GM19438 (cell line): ENCODE results near the gene LRGUK.
"Not testable (repeated sequence)": the region's sequence is repeated elsewhere in the genome, so short reads cannot be mapped to it uniquely, and the experiment has no call there.

Experiments
- ATAC-seq: cut with Tn5 transposase; IDR thresholded peaks from one replicate; pipeline ENCODE4 v1.9.1; 2021; ENCODE audit warnings: low read depth; ENCODE audit not compliant: unreplicated experiment

LRGUK gene, protein sequence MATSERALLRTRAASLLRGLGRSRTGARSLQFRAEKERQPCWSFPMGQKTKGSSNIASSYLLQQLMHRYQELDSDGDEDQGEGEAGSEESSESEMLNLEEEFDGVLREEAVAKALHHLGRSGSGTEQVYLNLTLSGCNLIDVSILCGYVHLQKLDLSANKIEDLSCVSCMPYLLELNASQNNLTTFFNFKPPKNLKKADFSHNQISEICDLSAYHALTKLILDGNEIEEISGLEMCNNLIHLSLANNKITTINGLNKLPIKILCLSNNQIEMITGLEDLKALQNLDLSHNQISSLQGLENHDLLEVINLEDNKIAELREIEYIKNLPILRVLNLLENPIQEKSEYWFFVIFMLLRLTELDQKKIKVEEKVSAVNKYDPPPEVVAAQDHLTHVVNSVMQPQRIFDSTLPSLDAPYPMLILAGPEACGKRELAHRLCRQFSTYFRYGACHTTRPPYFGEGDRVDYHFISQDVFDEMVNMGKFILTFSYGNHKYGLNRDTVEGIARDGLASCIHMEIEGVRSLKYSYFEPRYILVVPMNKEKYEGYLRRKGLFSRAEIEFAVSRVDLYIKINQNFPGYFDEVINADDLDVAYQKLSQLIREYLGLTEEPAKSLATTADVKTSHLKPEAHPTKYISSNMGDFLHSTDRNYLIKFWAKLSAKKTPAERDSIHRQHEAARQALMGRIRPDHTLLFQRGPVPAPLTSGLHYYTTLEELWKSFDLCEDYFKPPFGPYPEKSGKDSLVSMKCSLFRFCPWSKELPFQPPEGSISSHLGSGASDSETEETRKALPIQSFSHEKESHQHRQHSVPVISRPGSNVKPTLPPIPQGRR

DNA sequence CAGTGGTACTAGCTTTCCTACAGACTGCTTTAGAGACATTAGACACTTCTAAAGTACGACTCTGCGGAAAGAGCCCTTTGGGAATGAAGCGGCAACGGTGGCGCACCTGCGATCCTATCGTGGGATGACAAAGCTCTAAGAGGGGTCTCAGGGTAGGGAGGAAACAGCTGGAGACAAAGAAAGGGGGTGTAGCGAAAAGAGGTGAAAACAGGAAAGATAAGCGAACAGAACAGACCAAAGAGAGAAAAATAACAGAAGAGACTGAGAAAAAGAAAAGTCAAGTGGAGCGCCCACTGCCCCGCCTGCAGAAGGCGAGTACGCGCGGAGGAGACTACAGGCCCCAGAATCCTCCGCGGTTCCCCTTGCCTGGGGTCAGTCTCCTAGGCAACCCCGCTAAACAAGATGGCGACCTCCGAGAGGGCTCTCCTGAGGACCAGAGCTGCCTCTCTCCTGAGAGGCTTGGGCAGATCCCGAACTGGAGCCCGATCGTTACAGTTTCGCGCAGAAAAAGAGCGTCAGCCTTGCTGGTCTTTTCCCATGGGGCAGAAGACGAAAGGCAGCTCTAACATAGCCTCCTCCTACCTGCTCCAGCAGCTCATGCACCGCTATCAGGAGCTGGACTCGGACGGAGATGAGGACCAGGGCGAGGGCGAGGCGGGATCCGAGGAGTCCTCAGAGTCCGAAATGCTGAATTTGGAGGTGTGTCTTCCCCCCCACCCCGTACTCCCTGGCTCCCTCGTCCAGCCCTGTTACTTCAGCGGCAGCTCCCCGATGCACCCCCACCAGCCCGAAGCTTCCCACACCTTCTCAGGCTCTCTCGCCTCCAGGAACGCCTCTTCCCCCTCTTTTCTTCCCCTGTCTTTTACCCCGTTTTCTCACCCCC lies at the start of gene LRGUK:
Gene LRGUK, plus strand, starts transcription at position 375 of the 883 bp plus-strand sequence. Its CDS starts 28 bp downstream, at position 403.
- peak; percentile 100 for ATAC-seq

DNA sequence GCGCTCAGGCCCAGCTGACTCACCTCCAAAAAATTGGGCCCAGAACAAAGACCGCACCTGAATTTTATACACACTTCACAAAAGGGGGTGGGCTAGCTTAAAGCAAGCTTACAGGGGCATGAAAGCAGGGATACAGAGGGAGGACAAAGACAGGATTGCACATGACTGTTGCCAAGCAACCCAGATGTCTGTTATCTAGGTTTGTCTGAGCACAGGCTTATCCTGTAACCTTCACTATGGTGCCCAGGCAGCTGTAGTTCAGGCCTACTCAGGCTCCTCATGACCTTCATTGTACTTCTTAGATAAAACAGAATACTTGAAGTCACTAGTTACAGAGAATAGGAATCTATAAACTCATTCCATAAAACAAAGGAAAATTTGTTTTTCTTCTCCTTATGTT lies 49.6 kb upstream of the LRGUK start:
- ATAC-seq: not testable (repeated sequence)

DNA sequence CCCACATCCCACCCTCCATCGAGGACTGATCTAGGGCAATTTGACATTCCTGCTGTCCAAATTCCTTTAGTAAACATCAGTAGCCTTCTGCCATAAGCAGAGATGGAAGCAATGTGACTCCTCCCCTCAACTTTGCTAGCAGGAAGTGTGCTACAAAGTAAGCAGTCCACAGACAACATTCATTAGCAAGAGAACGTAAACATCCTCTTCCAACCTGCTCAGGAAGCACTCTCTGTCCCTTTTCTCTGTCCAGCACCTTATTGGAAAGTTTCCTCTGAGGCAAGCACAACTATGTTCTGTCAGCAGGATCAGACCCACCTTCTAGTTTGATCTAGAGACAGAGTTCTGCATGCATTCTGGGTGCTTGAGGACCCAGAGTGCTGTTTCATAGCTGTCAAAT lies 48.1 kb upstream of the LRGUK start:
- ATAC-seq: no peak

DNA sequence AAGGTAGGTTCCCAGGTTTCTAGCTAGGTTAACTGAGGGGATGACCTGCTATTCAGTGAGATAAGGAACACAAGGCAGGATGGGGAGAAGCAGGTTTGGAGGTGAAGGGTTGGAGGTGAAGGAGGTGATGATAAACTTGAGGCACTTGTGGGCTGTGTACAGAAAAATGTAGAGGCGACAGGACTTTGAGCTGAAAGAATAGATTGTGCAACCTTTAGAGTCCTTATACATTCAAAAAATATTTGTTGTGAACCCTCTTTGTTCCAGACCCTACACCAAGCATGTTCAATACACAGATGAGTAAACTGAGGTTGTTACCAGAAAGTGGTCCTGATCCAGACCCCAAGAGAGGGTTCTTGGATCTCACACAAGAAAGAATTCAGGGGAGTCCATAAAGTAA lies 45.4 kb upstream of the LRGUK start:
- no peak for ATAC-seq

DNA sequence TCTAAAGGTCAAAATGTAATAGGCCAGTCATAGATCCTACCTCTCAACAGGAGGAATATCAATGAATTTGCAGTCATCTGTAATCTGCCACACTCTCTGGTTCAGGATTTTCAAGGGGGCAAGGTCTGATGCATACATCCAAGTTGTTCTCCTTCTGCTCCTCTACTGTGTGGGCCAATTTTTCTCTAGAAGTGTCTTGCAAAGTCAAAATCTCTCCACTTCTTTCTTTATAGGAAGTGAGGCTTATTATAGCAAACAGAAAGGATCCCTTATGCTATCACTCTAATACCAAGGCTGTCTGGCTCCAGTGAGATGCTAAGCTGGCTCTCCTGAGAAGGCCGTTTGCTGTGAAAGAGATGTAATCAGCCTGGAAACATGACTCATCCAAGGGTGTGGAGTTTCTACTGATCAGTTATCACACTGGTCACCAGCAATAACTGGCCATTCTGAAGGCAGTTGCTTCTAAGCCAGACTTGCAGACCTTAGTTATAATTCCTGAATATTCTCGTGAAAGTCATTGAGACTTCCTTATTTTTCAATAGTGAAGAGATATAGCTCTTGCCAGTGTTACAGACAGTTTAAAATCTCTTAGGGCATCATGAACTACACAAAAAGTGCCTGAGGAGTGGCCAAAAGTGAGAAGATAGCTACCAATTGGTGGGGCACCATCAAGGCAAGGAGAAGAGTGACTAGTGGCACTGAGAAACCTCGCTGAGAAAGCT lies 43.2 kb upstream of the LRGUK start:
- ATAC-seq: no peak

DNA sequence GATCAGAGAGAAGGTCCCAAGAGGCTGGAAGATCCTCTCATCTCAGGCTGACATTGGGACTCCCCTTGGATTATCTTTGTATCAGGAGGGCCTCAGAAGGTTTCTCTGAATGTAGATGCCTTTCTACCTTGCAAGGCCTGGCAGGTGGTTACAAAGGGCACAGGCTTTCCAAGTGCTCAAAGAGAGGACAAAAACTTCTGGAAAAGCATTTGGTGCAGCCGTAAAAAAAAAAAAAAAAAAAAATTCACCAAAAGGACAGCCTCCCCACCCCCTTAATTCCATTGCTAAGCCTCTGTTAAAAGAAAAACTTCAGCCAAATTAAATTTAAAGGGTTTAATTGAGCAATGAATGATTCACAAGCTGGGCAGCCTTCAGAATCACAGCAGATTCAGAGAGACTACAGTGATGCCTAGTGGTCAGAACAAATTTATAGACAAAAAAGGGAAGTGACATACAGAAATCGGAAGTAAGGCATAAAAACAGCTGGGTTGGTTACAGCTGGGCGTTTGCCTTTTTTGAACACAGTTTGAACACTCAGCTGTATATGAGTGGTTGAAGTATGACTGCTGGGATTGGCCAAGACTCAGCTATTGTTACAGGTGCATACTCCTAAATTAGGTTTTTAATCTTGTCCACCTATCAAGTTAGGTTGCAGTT lies 42.5 kb upstream of the LRGUK start:
- ATAC-seq: peak; percentile 80

DNA sequence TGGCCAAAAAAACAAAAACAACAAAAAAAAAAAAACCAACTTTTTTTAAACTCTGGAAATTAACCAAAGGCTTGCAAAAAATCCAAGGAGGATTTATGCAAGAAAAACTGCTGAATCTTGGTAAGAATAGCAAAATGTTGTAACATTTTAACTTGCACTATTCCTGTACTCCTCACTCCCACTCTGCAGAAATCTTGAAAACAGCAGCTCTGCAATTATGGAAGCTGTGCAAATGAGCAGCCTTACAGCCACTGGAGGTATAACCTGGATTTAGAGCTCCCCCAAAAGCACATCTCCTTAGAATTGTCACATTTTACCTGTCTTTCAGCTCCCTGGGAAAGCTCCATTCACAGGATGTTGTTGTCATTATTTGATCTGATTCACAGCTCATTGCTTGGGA lies 41.8 kb upstream of the LRGUK start:
- no peak for ATAC-seq

DNA sequence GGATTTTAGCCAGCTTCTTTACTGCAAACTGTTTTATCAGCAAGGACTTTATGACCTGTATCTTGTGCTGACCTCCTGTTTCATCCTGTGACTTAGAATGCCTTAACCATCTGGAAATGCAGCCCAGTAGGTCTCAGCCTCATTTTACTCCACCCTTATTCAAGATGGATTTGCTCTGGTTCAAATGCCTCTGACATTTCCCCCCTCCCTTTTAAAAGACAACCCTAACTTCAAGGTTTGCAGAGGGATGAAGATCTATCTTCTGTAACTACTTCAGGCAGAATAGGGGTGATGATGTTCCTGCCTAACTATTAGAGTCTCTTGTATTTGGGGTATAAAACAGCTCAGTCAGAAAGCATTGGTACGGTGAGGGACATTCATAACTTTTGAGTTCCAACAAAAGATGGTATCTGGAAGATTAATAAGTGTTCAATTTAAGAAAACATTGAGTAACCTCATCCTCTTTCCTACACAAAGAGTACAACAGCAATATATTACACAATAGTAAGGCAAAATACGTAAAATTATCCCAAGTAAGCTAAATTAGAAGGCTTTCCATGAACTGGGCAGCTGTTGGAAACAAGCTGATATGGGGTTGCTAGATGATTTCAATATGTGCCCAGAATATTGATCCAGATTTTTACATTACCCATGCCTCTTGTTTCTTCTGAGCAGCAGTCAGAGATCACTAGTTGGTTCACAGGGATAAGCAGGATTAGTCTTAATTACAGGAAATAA lies 40.0 kb upstream of the LRGUK start:
- ATAC-seq: no peak

- ATAC-seq: no peak
Observed at GRCh38 chr7:134088199-134088598, 38.9 kb upstream of the LRGUK start.

DNA sequence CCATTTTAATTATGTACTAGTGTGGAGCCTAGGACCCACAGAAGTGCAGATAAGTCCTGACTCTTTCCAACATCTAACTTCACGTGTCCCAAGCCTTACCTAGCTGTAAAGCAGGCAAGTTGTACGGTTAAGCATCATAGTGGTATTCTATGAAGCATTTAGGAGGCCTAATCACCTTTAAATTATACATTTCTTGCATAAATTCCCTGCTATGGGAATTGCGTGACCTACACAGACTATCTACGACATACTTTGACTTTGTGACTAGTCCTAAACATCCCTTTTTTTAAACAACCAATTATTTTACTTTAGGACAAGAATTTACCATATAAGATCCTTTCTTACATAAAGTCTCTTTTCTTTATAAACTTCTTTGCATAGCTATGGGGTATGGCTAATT lies 37.7 kb upstream of the LRGUK start:
- no peak for ATAC-seq

DNA sequence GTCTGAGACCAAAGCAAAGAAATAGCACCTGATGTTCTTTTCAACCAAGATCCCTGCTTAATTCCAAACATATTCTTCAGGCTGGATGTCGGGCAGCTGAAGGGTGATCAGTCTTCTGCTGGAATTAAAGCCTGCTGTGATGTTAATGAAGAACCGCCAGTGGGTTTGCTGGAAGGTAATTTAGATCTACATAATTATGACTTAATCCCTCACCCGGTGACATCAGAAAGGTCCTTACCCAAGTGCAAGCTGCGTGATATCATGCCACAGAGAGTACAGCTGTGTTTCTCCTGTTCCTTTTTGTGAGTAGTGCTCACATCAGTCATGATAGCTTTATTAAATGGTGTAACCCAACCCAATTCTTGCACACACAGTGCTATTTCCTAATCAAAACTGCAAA lies 29.1 kb upstream of the LRGUK start:
- no peak for ATAC-seq

DNA sequence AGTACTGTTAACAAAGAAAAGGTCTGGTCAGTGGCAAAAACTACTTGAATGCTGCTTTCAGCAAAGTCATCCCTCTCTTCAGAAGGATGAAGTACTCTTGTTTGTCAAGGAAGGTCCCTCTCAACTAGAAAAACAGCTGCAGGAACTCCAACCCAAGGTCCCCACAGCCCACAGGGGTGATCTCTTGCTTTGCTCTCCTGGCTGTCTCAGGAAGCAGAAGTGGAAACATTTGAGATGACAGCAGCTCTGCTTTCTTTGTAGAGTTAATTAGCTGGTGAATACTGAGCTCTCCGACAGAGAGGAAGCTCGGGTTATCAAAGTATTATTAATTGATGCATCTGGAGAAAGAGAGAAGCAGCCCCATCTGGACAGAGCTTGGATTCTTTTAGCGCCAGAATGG lies 25.4 kb upstream of the LRGUK start:
- ATAC-seq: no peak

DNA sequence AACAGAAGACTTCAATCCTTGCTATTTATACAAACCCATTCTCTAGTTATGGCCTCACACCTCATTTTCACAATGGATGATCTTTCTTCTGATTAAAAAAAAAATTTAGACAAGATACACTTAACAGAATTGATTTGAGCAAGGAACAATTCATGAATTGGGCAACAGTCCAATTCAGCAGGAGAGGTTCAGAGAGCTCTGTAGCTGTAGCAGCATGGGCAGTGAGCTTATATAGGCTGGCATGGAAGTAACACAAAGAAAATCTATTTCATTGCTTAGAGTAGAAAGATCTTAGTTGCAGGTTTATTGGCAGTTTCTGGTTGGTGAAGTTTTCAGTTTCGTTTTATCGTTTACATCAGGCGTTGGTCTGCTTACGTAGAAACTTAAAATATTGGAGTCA lies 23.0 kb upstream of the LRGUK start:
- ATAC-seq: no peak

DNA sequence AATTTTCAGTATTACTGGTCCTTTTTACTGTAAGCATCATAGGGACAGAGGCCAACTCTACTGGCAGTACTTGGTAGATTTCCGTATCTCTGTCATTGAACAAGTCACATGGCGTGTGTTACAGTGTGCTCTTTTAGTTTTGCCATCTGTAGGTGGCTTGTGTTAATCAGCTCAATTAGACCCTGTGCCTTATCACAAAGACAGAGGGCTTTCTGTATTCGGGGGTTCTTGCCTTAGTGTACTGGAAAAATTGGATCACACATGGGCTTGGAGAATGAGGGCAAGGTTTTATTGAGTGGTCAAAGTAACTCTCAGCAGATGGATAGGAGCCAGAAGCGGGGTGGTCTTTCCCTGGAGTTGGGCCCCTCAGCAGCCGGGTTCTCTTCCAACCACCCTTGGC lies 21.3 kb upstream of the LRGUK start:
- no peak for ATAC-seq

GRCh38 chr7:134108802-134109201 lies 18.3 kb upstream of the LRGUK start:
- ATAC-seq: no peak

DNA sequence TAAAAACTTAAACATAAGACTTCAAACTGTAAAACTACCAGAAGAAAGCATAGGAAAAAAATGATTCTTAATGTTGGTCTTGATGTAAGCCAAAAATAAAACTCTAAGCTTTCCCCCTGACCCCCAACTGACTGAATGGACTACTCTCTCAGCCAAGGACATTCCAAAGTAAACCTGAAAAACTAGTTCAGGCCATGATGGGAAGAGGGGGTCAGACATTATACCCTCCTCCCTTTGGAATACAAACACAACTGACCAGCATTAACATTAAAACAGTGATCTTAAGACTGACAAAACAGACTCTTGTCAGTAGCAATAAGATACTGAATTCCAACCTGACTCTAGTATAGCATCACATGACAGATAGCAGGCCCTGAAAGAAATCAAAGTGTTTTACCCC lies 13.5 kb upstream of the LRGUK start:
- no peak for ATAC-seq

DNA sequence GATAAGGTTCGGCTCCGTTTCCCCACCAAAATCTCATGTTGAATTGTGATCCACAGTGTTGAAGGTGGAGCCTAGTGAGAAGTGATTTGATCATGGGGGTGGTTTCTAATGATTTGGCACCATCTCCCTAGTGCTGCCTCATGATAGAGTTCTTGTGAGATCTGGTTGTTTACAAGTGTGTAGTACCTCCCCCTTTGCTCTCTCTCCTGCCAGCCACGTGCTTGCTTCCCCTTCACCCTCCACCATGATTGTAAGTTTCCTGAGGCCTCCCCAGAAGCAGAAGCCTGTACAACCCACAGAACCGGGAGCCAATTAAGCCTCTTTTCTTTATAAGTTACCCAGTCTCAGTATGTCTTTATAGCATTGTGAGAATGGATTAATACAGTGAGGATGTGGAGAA lies 12.1 kb upstream of the LRGUK start:
- no peak for ATAC-seq

GRCh38 chr7:134120405-134120804 lies 6.7 kb upstream of the LRGUK start:
- ATAC-seq: no peak

GRCh38 chr7:134121632-134122139 lies 5.5 kb upstream of the LRGUK start:
- no peak for ATAC-seq
